ENCODE results near the gene PDLIM5.

DNA sequence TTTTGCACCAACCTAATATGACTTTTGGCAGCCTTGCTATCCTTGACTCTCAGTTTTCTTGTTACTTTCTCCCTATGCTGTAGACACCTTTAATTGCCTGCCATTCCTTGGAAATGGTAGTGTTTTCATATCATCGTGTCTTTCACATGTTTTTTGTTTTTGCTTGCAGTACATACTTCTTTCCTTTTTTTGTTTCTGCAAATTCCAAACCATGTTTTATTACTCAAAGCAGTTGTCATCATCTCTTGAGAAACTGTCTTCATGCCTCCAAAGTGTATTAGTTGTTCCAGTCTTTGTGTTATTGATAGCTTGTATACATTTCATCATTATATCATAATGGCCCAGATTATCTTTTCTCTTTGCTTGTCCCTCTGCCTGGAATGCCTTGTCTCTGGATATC, 57.1 kb downstream of the PDLIM5 start:
- TF ChIP-seq, protein P1, sequence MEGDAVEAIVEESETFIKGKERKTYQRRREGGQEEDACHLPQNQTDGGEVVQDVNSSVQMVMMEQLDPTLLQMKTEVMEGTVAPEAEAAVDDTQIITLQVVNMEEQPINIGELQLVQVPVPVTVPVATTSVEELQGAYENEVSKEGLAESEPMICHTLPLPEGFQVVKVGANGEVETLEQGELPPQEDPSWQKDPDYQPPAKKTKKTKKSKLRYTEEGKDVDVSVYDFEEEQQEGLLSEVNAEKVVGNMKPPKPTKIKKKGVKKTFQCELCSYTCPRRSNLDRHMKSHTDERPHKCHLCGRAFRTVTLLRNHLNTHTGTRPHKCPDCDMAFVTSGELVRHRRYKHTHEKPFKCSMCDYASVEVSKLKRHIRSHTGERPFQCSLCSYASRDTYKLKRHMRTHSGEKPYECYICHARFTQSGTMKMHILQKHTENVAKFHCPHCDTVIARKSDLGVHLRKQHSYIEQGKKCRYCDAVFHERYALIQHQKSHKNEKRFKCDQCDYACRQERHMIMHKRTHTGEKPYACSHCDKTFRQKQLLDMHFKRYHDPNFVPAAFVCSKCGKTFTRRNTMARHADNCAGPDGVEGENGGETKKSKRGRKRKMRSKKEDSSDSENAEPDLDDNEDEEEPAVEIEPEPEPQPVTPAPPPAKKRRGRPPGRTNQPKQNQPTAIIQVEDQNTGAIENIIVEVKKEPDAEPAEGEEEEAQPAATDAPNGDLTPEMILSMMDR (IDR thresholded peaks at IDR 0.05), result no peak
- TF ChIP-seq POLR2AphosphoS5 (IDR thresholded peaks at IDR 0.05; ENCODE audit: low read depth, low read length), result no peak
- no peak for TF ChIP-seq SIN3A (IDR thresholded peaks at IDR 0.05; ENCODE audit: borderline replicate concordance, insufficient read depth, low read depth, low read length)
- TF ChIP-seq, protein P2, sequence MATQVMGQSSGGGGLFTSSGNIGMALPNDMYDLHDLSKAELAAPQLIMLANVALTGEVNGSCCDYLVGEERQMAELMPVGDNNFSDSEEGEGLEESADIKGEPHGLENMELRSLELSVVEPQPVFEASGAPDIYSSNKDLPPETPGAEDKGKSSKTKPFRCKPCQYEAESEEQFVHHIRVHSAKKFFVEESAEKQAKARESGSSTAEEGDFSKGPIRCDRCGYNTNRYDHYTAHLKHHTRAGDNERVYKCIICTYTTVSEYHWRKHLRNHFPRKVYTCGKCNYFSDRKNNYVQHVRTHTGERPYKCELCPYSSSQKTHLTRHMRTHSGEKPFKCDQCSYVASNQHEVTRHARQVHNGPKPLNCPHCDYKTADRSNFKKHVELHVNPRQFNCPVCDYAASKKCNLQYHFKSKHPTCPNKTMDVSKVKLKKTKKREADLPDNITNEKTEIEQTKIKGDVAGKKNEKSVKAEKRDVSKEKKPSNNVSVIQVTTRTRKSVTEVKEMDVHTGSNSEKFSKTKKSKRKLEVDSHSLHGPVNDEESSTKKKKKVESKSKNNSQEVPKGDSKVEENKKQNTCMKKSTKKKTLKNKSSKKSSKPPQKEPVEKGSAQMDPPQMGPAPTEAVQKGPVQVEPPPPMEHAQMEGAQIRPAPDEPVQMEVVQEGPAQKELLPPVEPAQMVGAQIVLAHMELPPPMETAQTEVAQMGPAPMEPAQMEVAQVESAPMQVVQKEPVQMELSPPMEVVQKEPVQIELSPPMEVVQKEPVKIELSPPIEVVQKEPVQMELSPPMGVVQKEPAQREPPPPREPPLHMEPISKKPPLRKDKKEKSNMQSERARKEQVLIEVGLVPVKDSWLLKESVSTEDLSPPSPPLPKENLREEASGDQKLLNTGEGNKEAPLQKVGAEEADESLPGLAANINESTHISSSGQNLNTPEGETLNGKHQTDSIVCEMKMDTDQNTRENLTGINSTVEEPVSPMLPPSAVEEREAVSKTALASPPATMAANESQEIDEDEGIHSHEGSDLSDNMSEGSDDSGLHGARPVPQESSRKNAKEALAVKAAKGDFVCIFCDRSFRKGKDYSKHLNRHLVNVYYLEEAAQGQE (IDR thresholded peaks at IDR 0.05; ENCODE audit: insufficient read depth in 1 of 2, low read depth in 2 of 2, low read length in 1 of 2), result no peak
- no peak for TF ChIP-seq TCF7L2 (IDR thresholded peaks at IDR 0.05; ENCODE audit: low read depth, low read length)
